Germinal center (tissue), 1 donor: ENCODE data around the gene SRGAP2B.
"Not testable (repeated sequence)": the region's sequence is repeated elsewhere in the genome, so short reads cannot be mapped to it uniquely, and the experiment has no call there.

Source experiments
- DNase-seq: peaks from one replicate; pipeline ENCODE4 v3.0.0; 2012; ENCODE audit warnings: mixed read lengths, low spot score

SRGAP2B gene

DNA sequence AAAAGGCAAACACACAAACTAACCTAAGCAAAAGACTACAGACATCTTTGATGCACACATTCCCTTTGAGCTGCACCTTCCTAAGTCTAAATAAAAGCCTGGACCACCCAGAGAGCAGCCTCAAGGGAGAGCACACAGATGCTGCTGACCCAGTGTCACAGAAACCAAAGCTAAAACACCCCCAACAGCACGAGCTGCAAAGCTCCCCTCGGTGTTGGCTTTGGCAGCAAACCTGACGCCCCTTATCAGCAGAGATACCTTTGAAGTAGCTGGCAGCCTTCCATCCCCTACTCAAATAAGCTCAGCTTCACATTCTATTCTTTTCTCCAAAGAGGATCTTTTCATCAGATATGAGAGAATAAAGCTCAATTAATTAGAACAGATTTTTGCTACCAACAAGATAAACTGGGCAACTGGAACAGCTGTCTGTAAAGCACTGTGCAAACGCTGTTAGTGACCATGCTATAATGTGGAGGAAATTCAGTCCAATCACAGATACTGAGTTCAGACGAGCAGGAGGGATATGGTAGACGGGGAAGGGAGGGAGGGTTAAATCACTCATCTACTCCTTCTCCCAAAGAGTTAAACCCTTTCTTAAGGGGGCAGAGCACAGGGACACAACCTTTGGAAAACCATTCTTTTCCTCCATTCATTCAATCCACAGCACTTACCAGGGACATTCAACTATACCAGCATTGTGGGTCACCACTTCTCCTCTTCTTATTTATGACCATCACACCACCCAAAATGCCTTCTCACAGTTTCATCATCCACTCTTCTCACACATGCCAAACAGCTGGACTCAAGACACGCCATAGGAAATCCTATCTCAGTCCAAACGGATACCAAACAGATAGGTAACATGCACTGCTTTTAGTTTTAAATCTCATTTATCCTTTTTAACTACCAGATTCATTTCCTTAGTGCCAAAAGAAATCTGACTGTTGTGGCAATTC, 148.3 kb downstream of the SRGAP2B start:
- DNase-seq: not testable (repeated sequence)

DNA sequence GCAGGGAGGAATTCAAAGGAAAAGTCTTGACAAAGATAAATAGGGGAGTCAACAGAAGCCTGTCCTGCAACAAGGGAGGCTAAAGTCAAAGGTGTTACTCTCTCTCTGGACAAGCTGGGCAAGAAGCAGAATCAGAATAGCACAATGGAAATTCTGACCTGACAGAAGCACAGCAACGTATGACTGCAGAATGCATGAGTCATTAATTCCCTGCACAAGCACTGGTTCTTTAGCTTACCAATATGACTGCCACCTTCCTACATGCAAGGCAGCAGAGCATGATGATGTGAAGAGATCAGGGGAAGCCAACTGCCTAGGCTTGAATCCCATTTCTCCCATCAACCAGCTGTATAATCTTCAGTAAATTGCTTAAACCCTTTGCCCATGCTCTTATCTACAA, 153.4 kb downstream of the SRGAP2B start:
- DNase-seq: not testable (repeated sequence)

DNA sequence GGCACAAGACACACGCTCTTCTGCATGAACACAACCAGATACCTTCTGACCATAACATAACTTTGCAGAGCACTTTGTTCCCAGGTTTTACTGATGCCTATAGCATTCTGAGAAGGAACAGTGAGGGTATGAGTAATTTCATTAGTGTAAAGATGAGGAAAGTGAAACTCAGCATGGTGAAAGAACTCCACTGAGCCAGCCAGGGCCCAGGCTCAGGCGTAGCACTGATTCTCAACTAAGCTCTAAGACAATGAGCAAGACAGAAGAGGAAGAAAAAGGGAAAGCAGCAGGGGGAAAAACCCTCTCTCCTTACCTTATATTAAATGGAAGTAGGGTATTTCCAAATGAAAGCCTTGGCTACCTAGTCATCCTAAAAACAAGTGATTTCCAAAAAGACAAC, 155.1 kb downstream of the SRGAP2B start:
- DNase-seq: not testable (repeated sequence)

DNA sequence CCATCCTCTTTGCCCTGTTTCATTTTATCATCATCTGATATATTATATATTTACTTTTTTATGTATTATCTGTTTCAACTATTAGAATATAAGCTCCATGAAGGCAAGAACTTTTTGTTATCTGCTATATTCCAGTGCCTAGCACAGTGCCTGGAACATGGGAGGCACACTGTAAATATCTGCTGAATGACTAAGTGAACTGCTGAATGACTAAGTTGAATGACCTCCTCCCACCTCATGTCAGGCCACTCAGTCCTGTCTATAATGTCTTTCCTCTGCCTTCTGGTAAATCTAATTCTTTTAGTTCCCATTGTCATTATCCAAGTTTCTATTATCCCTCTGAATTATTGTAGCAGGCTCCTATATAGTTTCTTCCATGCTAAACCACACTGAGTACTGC, 156.5 kb downstream of the SRGAP2B start:
- not testable (repeated sequence) for DNase-seq

DNA sequence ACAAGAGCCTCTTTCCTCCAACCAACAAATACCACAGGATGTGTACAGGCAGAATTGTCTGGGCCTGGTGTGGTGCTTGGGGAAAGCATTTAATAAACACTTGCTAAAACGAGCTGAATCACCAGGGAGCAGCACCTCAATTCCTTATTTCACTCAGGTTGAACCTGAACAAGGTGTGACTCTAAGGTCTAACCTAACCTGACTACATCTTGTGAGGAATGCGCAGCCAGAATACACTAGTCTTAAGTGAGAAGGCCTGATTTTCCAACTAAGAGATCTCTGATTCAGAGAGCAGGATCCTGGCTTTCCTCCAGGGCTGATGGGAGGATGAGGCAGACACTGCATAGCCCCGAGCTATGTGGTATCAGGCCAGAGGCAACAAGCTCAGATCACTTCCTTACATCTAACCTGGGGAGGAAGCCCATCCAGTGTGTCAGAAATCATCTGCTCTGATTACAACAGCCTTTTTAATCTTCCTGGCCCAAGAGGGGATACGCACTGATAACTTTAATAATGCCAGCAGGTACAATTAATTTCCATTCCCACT, 158.9 kb downstream of the SRGAP2B start:
- not testable (repeated sequence) for DNase-seq

DNA sequence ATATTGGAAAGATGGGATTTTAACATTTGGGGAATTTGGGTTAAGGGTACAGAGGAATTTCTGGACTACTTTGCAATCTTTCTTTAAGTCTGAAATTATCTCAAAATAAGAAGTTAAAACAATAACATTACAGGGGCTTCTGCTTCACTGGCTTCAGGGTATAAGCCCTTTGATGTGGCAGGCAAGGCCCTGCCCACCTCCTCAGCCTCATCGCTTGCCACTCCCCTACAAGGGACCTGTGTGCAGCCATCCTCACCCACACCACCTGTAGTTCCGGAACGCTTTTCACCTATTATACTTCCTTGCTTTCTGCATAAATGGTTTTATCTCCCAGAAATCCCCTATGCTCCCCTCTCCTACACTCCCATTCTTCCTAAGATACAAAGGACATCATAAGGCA, 159.8 kb downstream of the SRGAP2B start:
- not testable (repeated sequence) for DNase-seq

DNA sequence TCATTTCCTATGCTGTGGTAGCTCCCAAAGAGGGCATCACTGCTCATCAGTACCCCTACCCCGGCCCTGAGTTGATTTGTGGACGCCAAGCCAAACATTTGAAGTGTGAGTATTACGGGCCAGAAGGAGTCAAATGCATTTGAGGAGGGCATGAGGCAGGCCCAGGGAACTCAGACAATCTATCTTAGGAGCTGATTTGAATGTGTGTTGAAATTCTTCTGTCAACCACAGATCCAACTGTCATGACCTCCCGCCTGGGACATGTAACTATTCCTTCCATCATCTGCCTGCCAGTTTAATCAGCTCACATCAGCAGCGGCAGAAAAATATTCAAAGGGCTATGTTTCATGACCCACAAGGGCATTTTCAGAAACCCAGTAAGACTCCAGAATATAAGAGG, 162.1 kb downstream of the SRGAP2B start:
- not testable (repeated sequence) for DNase-seq

DNA sequence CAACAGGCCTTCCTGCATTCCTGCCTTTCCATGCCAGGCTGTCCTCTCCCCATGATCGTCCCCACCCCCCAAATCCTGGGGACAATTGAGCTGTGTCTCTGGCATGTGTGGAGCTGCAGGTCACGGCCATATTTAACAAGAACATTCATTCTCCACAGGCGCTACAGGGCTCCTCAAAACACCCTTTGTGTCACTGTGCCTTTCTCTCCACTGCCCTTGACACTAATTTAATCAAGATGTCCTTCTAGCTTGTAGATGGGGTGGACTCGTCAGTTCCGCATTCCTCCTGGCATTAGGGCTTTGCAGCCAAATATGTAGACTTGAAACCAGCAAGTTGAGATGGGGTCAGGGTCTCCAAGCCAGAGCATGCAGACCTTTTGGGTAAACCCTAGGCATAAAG, 163.0 kb downstream of the SRGAP2B start:
- not testable (repeated sequence) for DNase-seq

DNA sequence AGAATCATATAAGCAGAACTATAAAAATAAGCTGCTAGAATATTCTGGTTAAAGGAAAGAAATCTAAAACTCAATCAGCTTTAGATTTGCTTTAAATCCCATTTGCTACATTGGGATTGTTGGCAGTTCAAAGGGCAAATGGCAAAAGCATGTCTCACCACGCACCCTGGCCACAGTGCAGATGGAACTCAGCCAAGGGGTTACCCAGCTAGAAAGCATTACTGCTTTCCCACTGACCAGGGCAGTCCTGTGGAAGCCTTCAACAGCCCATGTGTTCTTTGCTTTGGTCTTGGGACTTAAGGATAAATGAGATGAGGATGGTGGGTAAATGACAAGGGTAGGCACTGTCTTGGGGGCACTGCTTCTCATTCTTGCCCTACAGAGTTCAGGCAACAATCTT, 163.6 kb downstream of the SRGAP2B start:
- not testable (repeated sequence) for DNase-seq

DNA sequence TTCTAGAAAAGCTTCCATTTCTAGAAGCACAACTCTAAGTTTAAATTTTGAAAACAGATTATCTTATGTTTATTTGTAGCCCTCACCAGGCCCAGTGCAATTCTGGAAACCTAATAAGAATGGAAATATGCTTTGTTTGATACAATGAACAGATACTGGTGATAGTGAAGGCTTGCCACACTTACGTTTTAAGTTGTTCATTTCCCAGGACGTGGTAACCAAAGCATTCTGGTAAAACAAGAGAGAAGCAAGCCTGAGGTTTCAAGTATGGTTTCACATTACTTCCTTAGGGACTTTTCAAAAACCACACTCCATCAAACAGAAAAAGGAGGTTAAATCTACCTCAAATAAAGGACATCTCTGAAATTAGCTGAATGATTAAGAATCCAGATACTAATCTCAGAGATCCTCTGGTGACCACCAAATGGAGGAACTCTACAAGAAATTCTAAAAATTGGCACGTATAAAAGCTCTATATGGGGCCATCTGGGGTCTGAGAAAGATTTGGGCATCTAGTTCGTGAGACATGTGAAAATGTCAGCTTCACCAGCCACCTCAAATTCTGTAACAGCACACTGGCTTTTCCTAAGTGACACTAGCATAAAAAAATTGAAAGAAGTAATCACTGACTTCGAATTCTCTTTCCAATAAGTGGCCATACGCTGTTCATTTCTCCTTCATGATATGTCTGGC, 164.9 kb downstream of the SRGAP2B start:
- not testable (repeated sequence) for DNase-seq

DNA sequence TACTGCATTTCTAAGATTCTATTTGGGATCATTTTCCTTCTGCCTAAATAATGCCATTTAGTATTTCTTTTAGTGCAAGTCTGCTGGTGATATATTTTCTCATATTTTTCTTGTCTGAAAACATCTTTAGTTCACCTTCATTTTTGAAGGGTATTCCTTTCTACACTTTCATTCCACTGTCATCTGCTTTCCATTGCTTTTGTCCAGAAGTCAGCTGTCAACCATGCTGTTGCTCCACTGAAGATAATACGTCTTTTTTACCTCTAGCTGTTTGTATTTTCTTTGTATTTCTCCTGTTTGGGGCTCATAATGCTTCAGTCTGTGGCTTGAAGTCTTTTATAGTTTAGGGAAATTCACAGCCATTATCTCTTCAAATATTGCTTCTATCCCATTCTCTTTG, 167.8 kb downstream of the SRGAP2B start:
- not testable (repeated sequence) for DNase-seq

DNA sequence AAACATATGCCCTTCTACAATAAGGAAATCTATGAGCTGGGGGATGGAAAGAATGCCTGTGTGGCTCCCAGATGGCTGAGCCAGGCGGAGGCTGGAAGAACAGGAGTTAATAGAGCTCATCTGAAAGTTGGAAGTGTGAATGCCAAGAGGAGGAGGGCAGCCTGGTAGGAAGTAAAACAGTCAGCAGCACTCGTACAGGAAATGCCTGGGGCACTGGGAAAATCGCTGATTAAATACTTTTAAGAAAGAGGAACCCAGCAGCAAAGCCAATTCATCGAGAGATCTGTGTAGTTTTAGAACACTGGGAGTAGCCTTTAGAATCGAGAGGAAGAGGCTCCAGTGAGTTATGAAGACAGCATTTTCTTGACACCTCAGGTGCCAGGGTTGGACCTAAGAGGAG, 171.5 kb downstream of the SRGAP2B start:
- not testable (repeated sequence) for DNase-seq

DNA sequence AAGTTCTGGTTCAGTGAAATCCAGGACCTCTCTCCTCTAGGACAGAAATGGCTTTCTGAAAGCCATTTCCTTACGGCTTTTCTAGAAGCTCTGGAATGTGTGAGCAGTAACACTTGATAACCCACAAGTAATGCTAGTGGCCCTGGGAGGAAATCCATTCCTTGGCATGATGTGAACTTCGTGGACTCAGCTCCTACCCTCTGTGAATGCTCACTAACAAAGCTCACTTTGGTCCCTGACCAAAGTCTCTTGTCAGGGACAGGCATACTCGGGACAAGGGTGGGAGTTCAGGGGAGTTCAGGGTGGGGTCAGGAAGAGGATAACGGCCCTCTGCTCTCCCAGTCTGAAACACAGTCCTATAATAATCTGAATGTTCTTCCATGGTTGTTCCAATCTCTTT, 172.3 kb downstream of the SRGAP2B start:
- DNase-seq: not testable (repeated sequence)

DNA sequence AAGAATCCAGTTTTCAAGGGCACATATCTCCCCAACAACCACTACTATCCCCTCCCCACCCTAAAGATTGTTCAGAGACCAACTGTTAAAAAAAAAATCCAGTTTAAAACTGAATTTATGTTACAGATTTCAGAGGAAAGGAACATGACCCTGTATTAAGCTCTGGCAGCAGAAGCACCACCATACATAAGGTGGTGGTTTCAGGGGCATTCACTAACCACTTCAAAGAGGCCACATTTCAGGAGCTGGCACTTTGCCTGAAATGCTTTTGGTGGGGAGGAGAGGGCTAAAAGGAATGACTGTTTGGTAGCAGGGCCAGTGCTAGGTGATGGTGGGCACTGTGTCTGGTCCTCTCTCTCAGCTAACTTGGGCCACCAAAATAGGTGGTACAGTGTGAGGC, 176.0 kb downstream of the SRGAP2B start:
- not testable (repeated sequence) for DNase-seq

DNA sequence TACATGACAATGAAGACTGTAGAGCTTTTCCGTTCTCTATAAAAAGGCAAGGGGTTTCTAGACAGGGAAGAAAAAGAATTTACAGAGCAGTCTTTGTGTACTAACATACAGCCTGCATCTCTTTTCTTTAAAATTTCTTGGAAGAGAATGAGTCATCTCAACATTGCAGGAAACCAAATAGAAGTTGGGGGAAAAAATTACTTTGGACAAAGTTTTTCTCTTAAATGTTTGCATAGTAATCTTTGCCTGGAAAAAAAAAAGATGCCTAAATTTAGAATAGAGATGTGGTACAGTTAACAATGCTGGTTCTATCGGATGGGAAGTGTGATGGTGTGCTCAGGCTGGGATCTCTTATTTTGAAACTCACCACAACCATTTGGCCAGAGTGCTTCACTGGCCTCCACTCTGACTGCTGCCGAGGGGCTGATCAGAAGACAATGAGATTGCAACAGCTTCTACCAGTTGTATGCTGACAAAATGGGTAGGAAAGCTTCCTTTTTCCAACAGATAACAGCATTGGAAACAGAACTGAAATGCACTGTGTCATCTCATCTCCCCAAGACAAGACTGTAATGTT, 177.0 kb downstream of the SRGAP2B start:
- DNase-seq: not testable (repeated sequence)

DNA sequence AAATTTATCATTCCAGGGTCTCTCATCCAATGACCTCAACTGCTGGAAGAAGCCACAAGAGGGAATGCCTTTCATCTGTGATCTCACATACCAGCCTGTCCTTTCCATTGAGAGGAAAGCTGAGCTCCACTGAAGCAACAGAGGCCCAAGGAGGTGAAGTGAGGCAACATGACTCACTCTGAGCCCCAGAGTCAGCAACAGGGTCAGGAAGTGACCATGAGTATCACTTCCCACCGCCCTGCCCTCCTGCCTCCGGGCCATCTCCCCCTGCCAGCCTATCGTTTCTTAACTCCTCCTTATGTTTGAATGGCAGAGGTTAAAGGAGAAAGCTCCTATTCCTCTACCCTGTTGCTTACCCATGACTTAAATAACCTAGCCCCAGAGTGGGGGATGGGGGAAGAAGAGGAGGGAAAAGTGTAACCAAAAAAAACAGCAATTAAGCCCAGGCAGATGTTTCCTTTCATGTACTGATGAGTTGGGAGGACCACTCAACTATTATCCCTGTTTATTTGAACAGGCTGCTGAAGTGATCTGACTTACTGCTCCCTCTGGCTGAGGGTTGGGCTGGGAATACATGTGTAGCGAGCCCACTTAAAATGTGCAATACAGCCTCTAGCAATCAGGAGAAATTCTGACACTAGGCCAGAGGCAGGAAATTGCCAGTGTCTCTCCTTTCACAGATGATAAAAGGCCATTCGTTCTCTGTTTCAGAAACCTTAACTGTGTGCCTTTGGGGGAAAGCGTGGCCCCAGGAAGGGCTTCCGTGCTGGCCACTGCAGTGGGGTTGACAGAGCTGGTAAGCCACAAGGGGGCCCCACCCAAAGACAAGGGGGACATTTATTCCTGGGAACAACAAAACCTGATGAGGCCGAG, 177.7 kb downstream of the SRGAP2B start:
- not testable (repeated sequence) for DNase-seq

DNA sequence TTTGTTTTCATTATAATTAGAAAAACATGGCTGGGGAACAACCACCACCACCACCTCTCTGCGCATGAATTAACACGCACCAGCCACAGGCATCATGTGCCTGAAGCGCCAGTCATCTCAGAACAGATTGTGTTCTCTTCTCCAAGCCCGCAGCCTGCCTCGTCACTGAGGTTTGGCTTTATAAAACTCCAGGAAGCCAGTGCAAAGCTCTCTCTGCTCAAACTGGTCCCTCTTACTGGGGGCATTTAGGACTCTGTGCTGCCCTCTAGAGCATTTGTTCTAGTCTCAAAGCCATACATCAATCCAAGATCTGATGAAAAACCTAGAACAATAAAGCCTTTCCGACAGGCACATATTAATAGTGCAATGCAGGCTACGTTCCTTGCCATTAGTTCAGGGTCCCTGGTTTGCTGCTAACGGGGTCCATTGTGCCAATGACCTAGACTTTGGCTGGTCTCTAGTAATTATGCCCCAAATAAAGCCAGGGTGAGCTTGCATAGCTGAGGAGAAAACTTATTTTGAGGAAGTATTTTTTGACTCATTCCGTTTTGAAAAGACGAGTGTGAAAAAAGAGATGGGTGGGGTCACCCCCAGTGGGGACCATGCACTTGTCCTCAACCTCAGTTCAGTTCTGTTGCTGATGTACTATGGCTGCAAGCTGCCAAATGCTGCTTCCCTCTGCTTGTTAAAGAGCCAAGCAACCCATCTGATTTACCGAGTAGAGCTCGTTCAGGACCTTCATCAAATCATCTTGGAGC, 181.0 kb downstream of the SRGAP2B start:
- DNase-seq: not testable (repeated sequence)

DNA sequence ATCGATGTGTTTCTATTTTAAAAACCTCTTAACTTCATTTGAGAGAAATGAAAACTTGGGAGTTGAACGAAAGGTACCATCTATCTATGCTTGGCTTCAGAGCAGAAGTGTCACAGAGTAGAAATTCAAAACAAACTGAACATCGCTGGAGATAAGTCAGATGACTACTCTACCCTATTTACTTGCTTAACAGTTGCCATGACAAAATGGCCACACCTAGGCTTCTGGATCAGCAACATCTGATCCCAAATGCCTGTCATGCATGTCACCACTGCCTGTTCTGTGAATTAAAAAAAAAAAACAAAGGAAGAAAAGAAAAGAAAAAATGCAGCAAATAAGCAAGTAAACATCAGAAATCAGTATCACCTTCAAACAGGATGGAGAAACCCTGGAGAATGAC, 181.7 kb downstream of the SRGAP2B start:
- DNase-seq: not testable (repeated sequence)

DNA sequence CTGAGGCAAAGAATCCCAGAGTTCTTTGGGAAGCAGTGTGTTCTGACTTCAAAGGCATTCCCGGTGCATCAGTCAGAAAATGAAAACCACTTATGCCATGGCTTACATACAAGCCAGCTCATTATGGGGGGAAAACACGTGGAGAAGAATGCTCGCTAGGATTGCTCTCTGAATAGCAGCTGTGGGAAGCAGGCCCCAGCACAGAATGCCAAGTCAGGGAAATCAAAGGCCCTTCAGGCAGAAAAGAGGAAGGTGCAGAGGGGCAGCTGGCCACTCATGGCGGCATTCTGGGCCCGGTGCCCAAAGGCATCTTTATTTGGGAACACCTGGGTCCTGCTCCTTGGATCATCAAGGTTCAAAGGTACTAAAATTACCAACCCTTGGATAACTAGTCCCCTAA, 184.4 kb downstream of the SRGAP2B start:
- not testable (repeated sequence) for DNase-seq

DNA sequence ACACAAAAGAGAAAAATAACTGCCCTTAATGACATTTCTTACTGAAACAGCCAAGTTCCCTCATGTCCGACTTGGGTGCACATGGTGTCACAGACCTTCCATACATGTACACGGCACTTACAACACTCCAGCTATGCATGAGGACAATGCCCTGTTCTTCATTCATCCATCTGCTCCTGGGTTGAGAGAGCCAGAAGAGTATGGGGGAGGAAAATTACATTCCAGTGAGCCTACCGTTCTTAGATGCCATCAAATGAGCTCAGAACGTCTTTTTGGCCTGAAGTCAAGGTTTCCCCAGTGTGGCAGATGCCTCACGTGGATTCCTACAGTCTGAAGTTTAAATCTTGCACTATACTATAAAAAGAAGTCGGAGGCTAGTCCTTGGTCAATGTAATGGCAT, 194.3 kb downstream of the SRGAP2B start:
- not testable (repeated sequence) for DNase-seq
